Stimulated activated CD8-positive, alpha-beta memory T cell treated with anti-CD3 and anti-CD28 coated beads, Interleukin-4, amount 100 ng/mL, for 4 hours (primary cell): ENCODE results near the gene ABCD2.
"Not testable (repeated sequence)": the region's sequence is repeated elsewhere in the genome, so short reads cannot be mapped to it uniquely, and the experiment has no call there.

Source experiments
- DNase-seq, 2 donors: peaks; one replicate each; pipeline ENCODE4 v3.0.0-alpha.2; 2020; ENCODE audit warnings: low read depth in 2 of 2, low spot score in 1 of 2

ABCD2 gene

DNA sequence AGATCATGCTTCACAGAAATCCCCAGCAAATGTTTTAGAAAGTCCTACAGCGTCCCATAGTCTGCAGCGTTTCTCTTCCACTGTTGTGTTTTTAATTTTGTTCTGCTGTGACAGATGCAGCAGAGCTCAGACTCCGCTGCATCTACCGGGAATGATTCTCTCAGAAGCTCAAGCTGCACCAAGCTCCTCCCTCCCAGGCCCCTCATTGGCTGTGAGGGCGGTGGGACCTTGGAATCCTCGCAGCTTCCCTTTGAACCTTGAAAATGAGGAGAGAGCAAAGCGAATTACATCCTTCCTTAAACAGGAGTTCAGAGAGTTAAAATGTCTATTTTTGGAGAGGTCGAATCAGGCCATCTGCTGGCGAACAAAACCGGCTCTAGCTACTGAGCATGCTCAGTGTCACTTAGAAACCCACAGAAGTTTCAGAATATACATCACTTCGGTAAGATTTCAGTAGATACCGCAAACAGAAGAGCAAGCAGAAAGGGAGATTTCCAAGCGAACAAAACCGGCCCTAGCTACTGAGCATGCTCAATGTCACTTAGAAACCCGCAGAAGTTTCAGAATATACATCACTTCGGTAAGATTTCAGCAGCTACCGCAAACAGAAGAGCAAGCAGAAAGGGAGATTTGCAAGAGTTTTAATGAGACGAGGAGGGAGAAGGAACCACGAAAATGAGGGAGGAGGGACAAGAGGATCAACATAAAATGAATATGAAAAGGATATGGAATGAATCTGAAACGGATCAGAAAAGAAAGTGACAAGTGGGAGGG lies at the start of gene ABCD2:
Gene ABCD2 (minus strand): TSS at position 144 of the 774 bp plus-strand sequence. CDS start 188 bp downstream, outside the sequence.
- peak; percentile 35 to 48 for DNase-seq

DNA sequence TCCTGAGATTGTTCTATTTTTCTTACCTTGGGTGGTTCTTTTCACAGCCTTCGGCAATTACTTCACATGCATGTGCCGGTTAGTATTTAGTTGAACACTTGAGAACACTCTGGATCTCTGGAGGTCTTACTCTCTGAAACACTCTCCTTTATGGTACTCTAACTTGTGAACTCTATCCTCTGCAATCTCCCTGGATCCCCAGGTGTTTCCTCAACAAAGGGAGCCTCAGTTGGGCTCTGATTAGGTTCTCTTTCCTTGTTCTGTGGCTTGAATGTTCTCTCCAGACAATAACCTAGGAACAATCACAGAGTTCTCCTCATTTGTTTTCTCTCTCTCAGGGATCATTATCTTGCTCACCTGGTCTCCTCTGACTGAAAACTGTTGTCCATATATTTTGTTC lies 40.5 kb upstream of the ABCD2 start:
- DNase-seq = no peak

DNA sequence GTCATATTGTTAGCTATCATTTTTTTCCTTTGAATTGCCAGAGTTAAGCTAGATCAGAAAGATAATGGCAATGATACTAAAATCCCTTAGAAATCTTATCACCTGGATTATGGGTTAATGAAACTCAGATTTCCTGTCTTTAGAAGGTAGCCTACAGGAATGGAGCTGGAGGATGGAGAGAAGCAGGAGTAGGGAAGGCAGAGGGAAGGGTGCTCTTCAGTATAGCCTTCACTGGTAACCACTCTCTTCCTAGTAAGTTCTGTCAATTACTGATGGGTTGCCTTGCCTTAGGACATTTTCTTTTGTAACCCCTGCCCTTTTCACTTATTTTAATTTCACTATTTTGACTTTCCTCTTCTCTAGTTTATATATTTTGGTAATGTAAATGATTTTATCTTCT lies 27.8 kb upstream of the ABCD2 start:
- no peak for DNase-seq

DNA sequence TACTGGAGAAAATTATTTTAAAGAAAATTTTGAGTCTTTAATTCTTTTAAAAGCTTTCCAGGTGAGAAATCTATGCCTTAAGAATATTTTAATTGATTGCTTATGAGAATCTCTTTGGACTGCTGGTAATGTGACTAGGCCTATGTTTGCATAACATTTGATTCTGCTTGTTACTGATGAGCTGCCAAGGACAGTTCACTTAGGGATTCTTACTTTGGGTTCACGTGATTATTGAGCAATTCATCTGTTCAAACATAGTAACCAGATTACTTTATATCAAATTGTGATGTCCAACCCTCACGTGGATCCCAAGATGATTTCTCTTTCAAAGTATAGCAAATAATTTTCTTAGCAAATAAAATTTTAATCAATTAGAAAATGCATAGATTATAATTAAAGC lies 27.4 kb upstream of the ABCD2 start:
- DNase-seq = no peak

DNA sequence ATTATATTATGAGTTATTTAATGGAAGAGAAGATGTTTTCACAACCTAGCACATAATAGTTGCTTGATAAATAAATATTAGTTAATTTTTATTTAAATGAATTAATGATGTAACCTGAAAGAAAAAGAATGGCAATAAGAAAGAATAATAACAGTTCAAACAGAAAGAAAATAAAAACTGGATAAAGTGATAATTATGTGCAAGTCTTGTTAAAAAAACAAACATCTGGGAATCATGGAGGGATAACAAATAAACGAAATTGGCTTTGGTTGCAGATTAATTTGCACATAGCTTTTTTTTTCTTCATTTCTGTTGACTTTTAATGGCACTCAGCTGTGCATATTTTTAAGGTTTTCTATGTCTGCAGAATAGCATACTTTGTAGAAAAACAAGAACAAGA lies 23.4 kb upstream of the ABCD2 start:
- DNase-seq = no peak

DNA sequence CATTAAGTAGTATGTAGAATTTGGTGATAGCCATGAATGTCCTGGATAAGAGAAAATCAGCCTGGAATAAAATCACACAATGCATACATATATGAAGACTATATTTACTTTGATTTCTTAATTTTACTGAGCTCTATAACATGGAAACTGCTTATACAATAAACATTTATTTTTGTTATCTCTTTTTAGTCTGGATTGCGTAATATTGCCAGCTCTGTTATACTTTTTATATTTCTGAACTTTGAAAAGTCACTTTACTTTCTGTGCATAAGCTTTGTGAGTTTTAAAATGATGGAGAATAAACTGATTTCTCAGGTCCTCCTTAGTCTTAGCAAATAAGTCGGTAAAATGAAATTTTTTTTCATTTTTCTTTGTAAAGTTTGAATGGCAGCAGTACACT lies 19.2 kb upstream of the ABCD2 start:
- no peak for DNase-seq

DNA sequence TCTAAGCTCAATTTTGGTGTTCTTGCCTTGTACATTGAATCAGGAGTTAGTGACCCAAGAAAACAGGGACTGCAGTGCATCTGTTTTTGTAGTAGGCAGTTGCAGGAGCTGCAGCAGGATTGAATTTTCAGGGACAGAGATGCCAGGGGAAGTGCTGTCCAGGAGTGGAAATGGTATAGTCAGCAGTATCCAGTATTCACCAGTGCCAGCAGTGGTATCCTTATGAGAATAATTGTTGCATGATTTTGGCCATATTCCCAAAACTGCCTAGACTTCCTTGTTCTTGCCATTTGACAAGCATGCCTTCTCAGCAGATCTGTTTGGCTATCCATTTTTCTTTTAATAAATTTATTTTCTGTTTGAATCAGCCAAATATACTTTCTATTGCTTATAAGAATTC lies 18.6 kb upstream of the ABCD2 start:
- DNase-seq = no peak

DNA sequence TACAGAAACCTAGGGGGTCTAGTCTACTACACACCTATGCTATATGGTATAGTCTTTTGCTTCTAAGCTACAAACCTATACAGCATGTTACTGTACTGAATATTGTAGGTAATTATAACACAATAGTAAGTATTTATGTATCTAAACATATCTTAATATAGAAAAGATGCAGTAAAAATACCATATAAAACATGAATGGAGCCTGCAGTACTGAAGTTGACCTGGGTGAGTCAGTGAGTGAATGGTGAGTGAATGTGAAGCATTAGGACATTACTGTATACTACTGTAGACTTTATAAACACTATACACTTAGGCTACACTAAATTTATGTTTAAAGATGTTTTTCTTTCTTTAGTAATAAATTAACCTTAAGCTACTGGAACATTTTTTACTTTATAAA lies 13.1 kb upstream of the ABCD2 start:
- no peak for DNase-seq

DNA sequence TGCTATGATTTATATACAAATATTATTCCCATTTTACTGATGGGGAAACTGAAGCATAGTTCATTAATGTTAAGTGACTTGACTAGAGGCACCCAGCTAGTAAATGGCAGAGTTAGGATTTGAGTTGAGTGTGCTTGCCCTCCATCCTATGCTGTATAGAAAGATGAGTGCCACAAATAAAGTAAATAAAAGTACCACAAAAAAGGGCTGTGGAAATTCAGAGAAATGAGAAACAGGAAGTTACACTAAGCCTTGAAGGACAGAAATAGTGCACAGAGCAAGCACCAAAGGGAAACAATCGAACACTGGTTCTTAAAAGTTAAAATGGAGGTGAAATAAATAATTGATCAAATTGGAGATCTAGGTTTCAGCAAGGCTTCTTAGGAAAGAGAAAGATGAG lies 9.2 kb upstream of the ABCD2 start:
- no peak for DNase-seq

DNA sequence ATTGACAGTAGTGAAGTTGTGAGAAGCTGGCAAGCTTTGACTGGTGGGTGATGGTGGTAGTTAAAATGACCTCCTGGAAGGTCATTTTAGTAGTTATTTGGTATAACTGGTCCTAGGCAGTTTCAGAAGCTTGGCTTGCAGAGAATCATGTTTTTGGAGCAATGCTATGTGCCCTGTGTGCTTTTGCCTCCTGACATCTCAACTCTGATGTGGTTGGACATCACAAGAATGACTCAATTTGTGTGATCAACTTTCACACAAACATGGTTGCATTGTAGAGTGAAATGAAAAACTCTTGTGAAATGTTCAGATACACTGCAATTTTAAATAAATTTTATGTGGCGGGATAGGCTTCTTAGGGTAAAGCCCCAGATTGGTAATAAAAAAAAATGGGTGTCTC lies 8.3 kb upstream of the ABCD2 start:
- no peak for DNase-seq

DNA sequence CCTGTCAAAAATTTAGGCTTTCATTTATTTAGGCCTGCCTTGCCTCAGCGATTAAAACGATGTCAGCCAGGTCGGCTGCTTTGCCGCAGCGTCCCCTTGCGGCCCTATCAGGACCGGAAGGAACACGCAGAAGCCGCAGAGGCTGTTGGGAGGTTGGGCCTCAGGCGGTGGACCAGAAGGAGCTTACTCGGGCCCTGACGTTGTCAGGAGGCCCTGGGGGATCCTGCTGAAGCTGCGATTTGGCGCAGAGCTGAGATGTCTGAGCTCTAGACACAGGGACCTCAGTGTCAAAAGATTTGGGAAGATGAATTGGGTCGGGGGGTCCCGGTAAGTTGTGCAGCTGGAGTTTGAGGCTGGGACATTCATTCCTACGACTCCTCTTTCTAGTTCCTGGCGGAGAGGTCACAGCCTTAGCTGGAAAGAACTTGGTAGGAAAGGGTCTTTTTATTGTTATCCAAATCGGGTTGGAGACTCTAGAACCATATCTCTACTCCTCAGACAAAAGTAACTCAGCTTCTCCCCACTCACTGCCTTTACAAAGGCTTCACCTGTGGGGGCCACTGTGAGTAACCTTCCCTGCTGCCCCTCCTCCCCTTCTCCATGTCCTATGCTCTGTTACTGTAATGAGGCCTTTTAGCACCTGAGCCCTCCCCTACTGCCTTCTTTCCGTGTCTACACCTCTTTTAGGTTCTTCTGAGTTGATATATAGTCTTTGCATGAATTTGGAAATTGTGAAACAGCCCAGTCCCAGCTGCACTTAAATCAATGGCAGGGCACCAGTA lies 6.6 kb upstream of the ABCD2 start:
- no peak for DNase-seq

DNA sequence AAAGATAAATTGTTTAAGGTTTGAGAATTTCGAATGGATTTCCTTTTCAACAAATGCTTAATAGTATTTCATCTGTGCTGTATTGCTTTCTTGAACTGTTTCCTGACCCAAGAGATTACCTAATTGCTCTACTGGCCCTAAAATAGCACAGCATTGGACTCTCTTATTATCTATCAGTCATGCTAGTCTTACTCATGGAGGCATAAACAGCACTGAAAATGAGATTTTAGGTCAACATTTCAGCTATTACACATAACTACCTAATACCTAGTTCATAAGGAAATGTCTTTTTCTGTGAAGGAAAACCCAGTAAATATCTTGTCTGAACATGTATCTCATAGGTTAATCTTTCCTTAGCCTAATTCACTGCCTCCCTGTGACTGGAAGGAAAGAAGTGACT lies 4.3 kb upstream of the ABCD2 start:
- no peak for DNase-seq

DNA sequence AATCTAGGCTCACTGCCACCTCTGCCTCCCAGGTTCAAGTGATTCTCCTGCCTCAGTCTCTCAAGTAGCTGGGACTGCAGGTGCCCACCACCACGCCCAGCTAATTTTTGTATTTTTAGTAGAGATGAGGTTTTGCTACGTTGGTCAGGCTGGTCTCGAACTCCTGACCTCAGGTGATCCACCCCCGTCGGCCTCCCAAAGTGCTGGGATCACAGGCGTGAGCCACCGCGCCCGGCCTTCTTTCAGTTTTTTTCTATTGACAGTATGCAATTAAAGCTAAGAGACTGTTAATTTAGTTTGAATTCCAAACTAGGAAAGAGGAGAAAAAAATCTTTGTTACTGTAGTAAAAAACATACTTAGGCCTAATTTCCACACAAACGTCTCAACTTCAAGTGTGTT lies 3.6 kb upstream of the ABCD2 start:
- DNase-seq = not testable (repeated sequence)

DNA sequence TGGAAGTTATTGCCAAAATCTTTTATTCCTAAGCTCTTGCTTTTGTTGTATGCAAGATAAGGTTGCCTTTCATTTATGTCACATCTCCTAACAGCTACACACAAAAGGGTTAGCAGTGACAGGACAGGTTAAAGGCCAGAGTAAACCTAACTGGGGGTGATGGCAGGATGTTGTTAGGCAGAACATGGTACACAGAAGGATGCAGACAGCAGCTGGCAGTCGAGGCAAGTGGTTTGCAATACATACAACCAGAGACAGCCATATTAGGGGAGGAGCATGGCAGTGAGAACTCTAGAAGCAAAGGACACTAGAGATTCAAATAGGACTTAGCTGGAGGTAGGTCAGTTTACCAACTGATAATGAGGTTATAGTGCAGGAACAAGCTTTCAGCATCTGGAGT lies 2.7 kb upstream of the ABCD2 start:
- DNase-seq = no peak

DNA sequence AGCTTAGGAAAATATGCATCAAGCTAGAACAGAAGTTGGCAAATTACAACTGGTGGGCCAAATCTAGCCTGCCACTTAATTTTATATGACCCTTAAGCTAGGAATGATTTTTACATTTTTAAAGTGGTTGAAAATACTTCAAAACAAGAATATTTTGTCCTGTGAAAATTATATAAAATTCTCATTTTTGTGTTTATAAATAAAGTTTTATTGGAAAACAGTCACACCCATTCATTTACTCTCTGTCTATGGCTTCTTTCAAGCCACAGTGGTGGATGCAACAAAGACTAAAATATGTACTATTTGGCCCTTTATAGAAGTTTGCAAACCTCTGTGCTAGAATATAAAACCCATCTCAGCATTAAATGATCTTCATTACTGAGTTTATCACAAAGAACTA lies 2.1 kb upstream of the ABCD2 start:
- DNase-seq = no peak

DNA sequence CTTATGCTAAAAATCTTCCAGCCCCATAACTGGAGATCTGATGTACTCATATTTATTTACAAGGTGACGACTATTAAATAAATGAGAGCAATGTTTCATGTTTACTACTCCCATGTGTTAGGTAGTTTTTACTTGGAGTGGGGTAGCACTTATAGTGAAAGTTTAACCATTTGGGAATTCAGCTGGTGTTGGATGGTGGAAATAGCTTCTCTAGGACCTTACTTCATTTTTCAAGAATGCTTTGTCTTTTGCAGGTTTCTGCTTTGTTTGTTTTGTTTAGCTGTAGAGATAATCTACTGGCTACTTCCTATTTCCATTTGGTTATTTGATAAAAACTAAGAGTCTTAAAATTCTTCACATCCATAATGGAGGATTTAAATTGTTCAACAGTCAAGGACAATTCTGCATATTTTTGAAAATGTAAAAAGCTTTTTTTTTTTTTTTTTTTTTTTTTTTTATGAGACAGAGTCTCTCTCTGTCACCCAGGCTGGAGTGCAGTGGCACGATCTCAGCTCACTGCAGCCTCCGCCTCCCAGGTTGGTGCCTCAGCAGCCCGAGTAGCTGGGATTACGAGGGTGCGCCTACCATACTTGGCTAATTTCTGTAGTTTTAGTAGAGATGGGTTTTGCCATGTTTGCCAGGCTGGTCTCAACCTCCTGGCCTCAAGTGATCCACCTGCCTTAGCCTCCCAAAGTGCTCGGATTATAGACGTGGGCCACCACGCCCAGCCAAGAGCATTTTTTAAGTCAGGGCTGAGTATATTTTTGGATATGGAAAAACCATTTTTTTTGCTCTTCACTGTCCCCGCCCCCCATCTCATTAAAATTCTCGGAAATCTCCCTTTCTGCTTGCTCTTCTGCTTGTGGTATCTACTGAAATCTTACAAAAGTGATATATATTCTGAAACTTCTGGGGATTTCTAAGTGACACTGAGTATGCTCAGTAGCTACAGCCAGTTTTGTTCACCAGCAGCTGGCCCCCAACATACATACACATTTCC lies 1.4 kb upstream of the ABCD2 start:
- no peak for DNase-seq

DNA sequence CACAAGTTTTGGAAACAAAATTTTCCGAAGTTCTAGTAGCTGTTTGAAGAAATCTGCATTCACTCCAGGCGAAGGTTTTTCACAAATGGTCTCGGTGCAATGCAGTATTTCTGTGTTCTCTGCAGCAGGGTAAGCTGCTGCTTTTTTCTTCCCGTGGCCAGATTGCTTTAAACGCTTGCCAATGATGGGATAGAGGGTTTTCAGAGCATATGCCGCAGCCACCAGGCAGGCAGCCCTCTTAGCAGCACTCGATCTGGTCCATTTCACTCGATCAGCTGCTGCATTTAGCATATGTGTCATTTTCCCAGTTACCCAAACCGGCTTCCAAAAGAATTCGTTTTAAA lies 315 bp downstream of the ABCD2 start:
- no peak for DNase-seq

DNA sequence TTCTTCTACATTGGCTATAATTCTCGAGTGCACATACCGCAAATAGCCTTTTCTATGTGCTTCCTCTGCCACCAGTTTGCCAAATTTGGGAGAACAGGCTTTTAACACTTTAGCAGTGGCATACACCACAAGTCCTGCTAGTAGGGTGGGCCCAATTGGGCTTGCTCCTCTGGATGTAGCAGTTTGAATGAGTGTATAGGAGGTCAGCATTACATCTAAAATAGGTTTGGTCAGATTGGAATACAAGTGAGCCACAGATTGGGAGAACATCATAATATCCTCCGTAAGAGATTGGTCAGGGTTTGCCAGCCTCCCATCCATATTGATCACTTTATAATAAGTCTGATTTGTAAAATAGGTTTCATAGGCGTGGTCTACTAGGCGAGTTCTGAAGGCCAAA lies 902 bp downstream of the ABCD2 start:
- no peak for DNase-seq

DNA sequence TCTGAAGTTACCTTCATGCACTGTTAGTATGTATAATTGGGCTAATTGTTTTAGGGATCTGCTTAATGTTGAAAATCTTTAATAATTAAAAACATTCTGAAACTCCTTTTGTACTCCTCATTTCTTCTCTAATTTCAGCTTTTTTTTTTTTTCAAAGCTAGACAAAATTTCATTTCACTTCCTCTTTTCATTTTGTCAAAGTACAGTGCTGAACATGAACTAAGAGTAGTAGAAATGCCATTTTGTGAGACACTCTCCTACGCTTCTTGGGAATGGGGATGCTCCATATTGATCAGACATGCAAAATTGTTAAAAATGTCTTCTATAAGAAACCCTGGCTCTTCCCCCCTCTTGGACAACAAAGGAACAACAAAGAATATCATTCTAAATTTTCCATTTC lies 1.7 kb downstream of the ABCD2 start:
- DNase-seq = no peak

DNA sequence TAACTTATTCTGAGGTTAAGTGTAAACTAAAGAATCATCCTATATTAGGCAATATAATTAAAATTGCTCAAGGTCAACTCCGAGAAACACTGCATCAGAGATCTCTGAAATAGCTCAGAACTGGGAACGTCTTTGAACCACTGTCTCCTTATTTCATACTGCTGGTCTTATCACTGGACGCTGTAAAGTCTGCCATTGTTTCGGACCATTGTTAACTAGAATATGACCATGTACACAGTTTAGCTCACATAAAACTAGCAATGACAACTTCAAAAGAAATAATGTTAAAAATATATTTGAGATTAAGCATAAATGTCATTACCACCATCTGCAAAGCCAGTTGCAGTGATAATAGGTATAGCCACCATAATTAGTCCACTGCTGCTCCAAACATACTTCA lies 2.9 kb downstream of the ABCD2 start:
- DNase-seq = no peak

DNA sequence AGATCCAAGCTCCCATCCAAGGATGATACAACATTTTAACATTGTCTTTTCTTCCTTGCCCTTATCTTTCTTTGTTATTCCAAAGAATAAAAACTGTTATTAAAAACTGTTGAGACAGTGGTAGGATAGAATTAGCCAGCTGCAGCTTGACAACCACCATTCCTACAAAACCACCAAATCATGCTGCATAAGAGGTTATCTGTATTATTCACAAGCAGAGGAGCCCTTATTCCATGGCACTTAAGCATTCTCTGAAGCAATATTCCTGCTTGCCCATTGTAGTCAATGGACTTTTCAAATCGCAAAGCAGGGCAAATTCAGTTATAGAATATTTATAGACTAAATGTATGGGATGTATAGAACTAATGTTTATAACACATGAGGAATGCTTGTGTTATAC lies 3.4 kb downstream of the ABCD2 start:
- DNase-seq = no peak

DNA sequence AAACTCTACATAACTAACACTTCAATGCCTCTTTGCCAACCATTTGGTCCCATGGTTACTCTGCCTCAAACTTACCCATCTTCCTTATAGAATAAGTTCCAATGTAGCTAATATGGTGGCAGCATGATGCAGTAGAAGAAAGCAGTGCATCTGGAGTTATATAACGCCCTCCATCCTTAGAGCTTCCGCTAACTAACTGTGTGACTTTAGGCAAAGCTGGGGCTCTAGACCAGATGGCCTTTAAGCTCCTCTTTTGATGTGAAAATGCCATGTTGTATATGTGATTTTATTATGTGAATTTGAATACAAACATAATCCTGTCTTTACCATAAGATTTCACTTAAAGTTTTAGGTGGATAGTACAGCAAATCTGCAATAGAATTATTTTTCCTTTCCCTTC lies 6.1 kb downstream of the ABCD2 start:
- DNase-seq = no peak
